ENCODE results near the gene TK1. TPM values are rescaled to one million over a fixed set of nuclear protein-coding genes. Genes with fewer than 3 reads are reported as not detected.

TK1 gene
- total and polyA plus RNA-seq, 7 experiments from 2014 or later = 0.20 to 57.7 (median 0.29) TPM; not detected in 2

DNA sequence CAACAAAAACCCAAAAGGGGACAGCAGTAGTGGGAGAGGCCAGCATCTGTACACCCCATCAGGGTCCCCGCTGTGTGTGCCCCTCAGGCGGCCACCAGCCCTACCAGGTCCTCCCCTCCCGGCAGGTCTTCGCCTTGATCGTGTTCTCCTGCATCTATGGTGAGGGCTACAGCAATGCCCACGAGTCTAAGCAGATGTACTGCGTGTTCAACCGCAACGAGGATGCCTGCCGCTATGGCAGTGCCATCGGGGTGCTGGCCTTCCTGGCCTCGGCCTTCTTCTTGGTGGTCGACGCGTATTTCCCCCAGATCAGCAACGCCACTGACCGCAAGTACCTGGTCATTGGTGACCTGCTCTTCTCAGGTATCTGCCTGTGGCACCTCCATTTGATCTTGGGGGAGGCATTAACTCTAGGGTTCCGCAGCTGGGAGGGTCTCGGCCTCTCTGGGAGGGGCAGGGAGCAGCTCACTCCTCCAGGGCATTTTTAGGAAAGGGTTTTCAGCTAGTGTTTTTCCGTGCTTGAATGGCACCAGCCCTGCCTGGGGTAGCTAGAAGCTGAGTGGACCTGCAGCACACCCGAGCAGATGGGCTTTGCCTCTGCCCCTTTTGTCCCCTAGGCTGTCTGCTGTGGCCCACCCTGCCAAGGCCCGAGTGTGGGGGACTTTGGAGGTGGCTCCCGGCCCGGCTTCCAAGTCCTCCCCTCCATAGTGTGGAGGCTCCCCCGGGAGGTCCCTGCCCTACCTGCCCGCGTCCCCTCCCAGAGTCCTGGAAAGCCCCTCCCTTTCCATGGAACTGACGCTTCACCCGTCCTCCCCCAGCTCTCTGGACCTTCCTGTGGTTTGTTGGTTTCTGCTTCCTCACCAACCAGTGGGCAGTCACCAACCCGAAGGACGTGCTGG lies 15.9 kb downstream of the TK1 start:
- Mint-ChIP-seq H3K9me3 (no peaks in the 10 kb centered on the region), H3K4me1 (peaks cover 32 to 54% (median 51%) of the 10 kb centered on the region in 7 donors), H3K4me3 (peak overlapping the region; percentile 32 to 83 (median 62)), H3K36me3 (peaks cover 0 to 10% (median 0%) of the 10 kb centered on the region in 5 donors), H3K27ac (peak overlapping the region in 8 of 9 donors; percentile 36 to 88 (median 65)), H3K27me3 (no peaks in the 10 kb centered on the region)
- H3K27me3 ChIP-seq (ENCODE audit: control insufficient read depth in 2 of 2, insufficient read depth in 2 of 2, low read length in 2 of 2) = no peaks in the 10 kb centered on the region
- no peaks in the 10 kb centered on the region for H3K9me3 ChIP-seq (ENCODE audit: control insufficient read depth in 2 of 3, low read length in 3 of 3)
- CTCF ChIA-PET = interaction anchor here (0.6 kb wide), 1 partner anchor 39 kb away, joined by 4 read pairs; no protein-coding TSS in a partner anchor
- intact Hi-C loops (cut with micrococcal nuclease) = loop anchor here in 1 of 2 donors (10.0 kb wide), 1 partner anchor 626 kb away; no protein-coding TSS in a partner anchor
- no peak for ATAC-seq
- no peak overlapping the region for H3K27ac ChIP-seq (ENCODE audit: low read depth, low read length)
- H3K4me1 ChIP-seq (ENCODE audit: control insufficient read depth in 2 of 2, insufficient read depth in 2 of 2, low read length in 2 of 2) = peaks cover 13 to 36% of the 10 kb centered on the region in 2 donors
- DNase-seq = no peak
- H3K4me3 ChIP-seq (ENCODE audit: low read length) = no peak overlapping the region
- POLR2A ChIA-PET = interaction anchor here (0.6 to 2.9 kb wide), 6 partner anchors 31 to 56 kb away, joined by 4 to 13 read pairs (median 6); partner anchors contain the start of gene TMC8
- H3K36me3 ChIP-seq (ENCODE audit: control insufficient read depth in 2 of 3, insufficient read depth in 3 of 3, low read length in 3 of 3) = peaks cover 0 to 18% (median 0%) of the 10 kb centered on the region in 3 experiments

DNA sequence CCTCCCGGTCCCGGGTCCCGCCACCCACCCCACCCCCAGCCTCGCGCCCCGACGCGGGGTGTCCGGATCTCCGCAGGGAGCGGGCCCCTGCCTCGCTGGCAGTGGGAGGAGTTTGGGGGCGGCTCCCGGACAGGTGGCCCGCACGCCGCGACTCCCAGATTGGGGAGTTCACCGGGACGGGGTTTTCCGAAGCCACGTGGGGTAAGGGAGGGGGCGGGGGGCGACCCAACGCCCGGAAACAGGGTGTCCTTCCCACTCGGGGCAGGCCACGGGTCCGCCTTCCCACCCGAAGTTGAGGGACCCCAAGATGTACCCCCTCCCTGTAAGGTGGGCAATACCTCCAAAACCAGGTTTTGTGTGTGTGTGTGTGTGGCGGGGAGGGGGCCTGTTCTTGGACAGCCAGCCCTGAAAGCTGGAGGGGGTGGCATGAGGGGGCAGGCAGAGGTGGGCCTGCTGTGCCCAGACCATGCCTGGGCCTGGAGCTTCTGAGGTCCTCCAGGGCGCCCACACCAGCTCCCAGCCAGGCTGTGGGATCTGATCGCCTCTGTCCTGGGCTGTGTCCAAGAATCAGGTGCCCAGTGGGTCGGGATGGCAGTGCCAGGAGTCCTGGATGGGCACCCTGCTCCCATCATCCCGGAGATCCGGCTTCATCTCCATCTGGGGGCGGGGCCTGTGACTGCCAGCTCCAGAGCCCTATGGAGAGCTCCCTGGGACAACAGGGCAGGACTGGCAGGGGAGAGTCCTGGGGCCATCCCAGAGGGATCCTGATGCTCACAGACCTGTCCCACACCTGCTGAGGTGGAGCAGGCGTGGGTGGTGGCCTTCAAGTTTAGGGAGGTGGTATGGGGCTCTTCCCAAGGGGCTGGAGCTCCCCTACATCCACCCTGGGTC lies 17.7 kb downstream of the TK1 start:
- CTCF ChIA-PET = interaction anchor here (1.2 kb wide), 1 partner anchor 31 kb away, joined by 3 read pairs; no protein-coding TSS in a partner anchor
- Histone ChIP-seq H3K9me3 (ENCODE audit: control insufficient read depth in 2 of 3, low read length in 3 of 3) (no peaks in the 10 kb centered on the region), H3K4me1 (ENCODE audit: control insufficient read depth in 2 of 2, insufficient read depth in 2 of 2, low read length in 2 of 2) (peaks cover 13 to 32% of the 10 kb centered on the region in 2 donors), H3K27me3 (ENCODE audit: control insufficient read depth in 2 of 2, insufficient read depth in 2 of 2, low read length in 2 of 2) (no peaks in the 10 kb centered on the region), H3K36me3 (ENCODE audit: control insufficient read depth in 2 of 3, insufficient read depth in 3 of 3, low read length in 3 of 3) (peaks cover 0 to 18% (median 0%) of the 10 kb centered on the region in 3 experiments), H3K4me3 (ENCODE audit: low read length) (peak overlapping the region; percentile 58), H3K27ac (ENCODE audit: low read depth, low read length) (peak overlapping the region; percentile 89)
- Mint-ChIP-seq H3K4me3 (peak overlapping the region; percentile 62 to 83 (median 72)), H3K36me3 (peaks cover 0 to 10% (median 0%) of the 10 kb centered on the region in 5 donors), H3K9me3 (no peaks in the 10 kb centered on the region), H3K27me3 (no peaks in the 10 kb centered on the region), H3K4me1 (peaks cover 29 to 48% (median 43%) of the 10 kb centered on the region in 7 donors), H3K27ac (peak overlapping the region; percentile 31 to 88 (median 64))
- peak in 6 of 9 donors; percentile 25 to 73 (median 32) for DNase-seq
- POLR2A ChIA-PET = interaction anchor here (0.6 to 2.2 kb wide), 16 partner anchors 22 to 211 kb away, joined by 3 to 12 read pairs (median 4); partner anchors contain the start of genes TMC8 and TNRC6C
- ATAC-seq = peak; percentile 69
- intact Hi-C loops (cut with micrococcal nuclease) = loop anchor here (1.0 to 5.0 kb wide), 6 partner anchors 18 to 502 kb away; partner anchors contain the start of genes TMC8 (in 2 of the 2), AFMID (in 1 of the 2), BIRC5 (in 1 of the 2) and TK1 (in 1 of the 2)

DNA sequence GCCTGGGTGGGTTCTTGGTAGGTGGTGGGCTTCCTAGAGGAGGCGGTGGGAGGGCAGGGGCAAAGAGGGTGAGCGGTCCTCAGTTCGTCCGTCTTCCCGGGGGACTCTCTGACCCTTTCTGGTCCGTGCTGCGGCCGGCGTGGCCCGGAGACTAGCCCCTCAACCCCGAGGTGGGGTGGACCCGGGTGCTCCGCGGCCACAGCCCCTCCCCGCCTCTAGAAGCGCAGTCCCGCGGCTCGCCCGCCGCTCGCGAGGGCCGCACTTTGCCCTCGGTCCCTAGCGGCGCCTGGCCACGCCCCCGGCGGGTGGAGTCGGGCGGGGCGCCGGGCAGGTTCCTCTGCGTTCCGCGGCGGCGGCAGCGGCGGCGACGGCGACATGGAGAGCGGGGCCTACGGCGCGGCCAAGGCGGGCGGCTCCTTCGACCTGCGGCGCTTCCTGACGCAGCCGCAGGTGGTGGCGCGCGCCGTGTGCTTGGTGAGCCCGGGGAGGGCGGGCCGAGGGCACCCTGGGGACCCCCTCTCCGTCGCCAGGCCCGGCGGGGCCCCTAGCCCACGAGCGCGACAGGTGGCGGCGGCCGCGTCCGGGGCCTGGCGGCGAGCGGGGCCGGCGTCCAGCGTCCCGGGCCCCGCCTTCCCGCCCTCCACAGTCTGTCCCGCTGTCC lies 18.5 kb downstream of the TK1 start, which contains the start of gene SYNGR2:
SYNGR2 (plus strand) TSS at position 340 of the 661 bp plus-strand sequence; CDS start at position 376, 36 bp downstream.
- CTCF ChIA-PET = interaction anchor here (0.6 kb wide), 1 partner anchor 724 kb away, joined by 3 read pairs; no protein-coding TSS in a partner anchor
- Histone ChIP-seq H3K27me3 (ENCODE audit: control insufficient read depth in 2 of 2, insufficient read depth in 2 of 2, low read length in 2 of 2) (no peaks in the 10 kb centered on the region), H3K4me3 (ENCODE audit: low read length) (peak within 1 kb of the TSS; percentile 58), H3K36me3 (ENCODE audit: control insufficient read depth in 2 of 3, insufficient read depth in 3 of 3, low read length in 3 of 3) (peaks cover 0 to 18% (median 0%) of the 10 kb centered on the region in 3 experiments), H3K9me3 (ENCODE audit: control insufficient read depth in 2 of 3, low read length in 3 of 3) (no peaks in the 10 kb centered on the region), H3K4me1 (ENCODE audit: control insufficient read depth in 2 of 2, insufficient read depth in 2 of 2, low read length in 2 of 2) (peaks cover 6 to 25% of the 10 kb centered on the region in 2 donors), H3K27ac (ENCODE audit: low read depth, low read length) (peak within 1 kb of the TSS; percentile 89)
- Mint-ChIP-seq H3K4me1 (peaks cover 22 to 40% (median 35%) of the 10 kb centered on the region in 7 donors), H3K36me3 (peaks cover 0 to 7% (median 0%) of the 10 kb centered on the region in 5 donors), H3K27ac (peak within 1 kb of the TSS; percentile 31 to 88 (median 66)), H3K27me3 (no peaks in the 10 kb centered on the region), H3K4me3 (peak within 1 kb of the TSS; percentile 64 to 83 (median 73)), H3K9me3 (no peaks in the 10 kb centered on the region)
- intact Hi-C loops (cut with micrococcal nuclease) = loop anchor here (1.0 to 5.0 kb wide), 6 partner anchors 18 to 502 kb away; partner anchors contain the start of genes TMC8 (in 2 of the 2), AFMID (in 1 of the 2), BIRC5 (in 1 of the 2) and TK1 (in 1 of the 2)
- POLR2A ChIA-PET = interaction anchor here (0.6 to 2.2 kb wide), 6 partner anchors 15 to 54 kb away, joined by 3 to 12 read pairs (median 6); no protein-coding TSS in a partner anchor
- DNase-seq = peak; percentile 80 to 94 (median 87)
- peak; percentile 91 for ATAC-seq

DNA sequence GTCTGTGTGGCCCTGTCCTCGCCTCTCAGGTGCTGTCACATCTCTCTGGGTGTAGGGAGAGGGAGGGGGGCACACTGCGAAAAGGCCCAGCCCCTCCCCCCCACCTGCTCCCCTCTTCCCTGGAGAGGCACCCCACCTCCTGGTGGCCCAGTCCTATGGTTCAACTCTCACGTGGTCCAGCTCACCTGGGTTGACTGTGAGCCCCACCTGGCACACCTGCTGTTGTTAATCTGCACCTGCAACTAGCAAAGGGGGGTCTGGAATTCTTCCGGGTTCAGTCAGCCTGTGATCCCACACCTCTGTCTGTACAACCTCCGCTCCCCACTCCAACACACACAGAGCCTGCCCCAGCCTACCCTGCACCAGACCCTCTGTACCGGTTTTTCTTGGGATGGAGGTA lies 20.4 kb downstream of the TK1 start:
- Mint-ChIP-seq H3K4me3 (peak overlapping the region in 1 of 10 donors; percentile 16), H3K9me3 (no peaks in the 10 kb centered on the region), H3K27ac (no peak overlapping the region), H3K4me1 (peaks cover 2 to 21% (median 16%) of the 10 kb centered on the region in 7 donors), H3K36me3 (peaks cover 0 to under 1% (median 0%) of the 10 kb centered on the region in 5 donors), H3K27me3 (no peaks in the 10 kb centered on the region)
- DNase-seq = no peak
- POLR2A ChIA-PET = interaction anchor here (0.8 kb wide), 1 partner anchor 32 kb away, joined by 3 read pairs; no protein-coding TSS in a partner anchor
- Histone ChIP-seq H3K9me3 (ENCODE audit: control insufficient read depth in 2 of 3, low read length in 3 of 3) (no peaks in the 10 kb centered on the region), H3K4me3 (ENCODE audit: low read length) (no peak overlapping the region), H3K36me3 (ENCODE audit: control insufficient read depth in 2 of 3, insufficient read depth in 3 of 3, low read length in 3 of 3) (peaks cover 0 to 9% (median 0%) of the 10 kb centered on the region in 3 experiments), H3K27ac (ENCODE audit: low read depth, low read length) (no peak overlapping the region), H3K4me1 (ENCODE audit: control insufficient read depth in 2 of 2, insufficient read depth in 2 of 2, low read length in 2 of 2) (peaks cover 0 to 13% of the 10 kb centered on the region in 2 donors), H3K27me3 (ENCODE audit: control insufficient read depth in 2 of 2, insufficient read depth in 2 of 2, low read length in 2 of 2) (no peaks in the 10 kb centered on the region)
- intact Hi-C loops (cut with micrococcal nuclease) = loop anchor here (5.0 kb wide), 2 partner anchors 34 to 46 kb away; partner anchors contain the start of genes BIRC5 (in 1 of the 2) and TMC8 (in 1 of the 2)
- no peak for ATAC-seq
- CTCF ChIA-PET = no interaction called here

DNA sequence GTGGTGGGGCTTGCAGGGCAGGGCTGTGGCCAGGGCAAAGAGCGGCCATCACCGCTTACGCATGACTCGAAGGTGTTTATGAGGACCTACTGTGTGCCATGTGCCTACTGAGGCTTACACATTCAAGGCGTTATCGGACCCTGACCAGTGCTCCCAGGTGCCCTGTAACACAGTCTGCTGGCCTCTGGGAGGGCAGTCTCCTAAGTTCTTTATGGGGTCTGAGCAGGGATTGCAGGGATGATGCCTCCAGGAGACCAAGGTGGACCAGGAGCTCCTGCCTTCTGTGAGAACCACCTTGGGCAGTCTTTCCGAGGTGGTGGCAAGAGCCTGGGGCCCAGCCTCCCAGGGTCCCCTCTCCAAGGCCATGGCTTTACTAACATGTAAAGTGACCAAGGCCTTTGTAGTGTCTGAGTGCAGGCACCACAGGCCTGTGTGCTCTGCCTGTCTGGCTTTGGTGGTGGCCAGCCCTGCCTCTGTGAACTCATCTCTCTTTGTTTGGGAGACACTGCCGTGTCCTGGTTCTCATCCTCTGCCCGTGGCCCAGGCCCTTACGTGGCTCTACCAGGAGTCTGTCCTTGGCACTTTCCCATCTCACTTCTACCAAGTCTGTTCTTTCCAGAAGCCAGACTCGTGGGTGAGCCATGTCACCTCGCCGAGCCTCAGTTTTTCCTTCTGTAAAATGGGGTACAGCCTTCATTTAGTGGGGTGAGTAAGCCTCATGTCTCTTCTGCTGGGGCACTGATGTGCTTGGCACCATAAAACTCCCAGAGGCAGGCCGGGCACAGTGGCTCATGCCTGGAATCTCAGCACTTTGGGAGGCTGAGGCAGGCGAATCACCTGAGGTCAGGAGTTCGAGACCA lies 21.9 kb downstream of the TK1 start:
- no peak overlapping the region for H3K27ac Mint-ChIP-seq
- peaks cover 0 to 11% of the 10 kb centered on the region in 2 donors for H3K4me1 ChIP-seq (ENCODE audit: control insufficient read depth in 2 of 2, insufficient read depth in 2 of 2, low read length in 2 of 2)
- no peak overlapping the region for H3K27ac ChIP-seq (ENCODE audit: low read depth, low read length)
- CTCF ChIA-PET = no interaction called here
- no peak overlapping the region for H3K4me3 Mint-ChIP-seq
- H3K27me3 ChIP-seq (ENCODE audit: control insufficient read depth in 2 of 2, insufficient read depth in 2 of 2, low read length in 2 of 2) = no peaks in the 10 kb centered on the region
- H3K36me3 ChIP-seq (ENCODE audit: control insufficient read depth in 2 of 3, insufficient read depth in 3 of 3, low read length in 3 of 3) = no peaks in the 10 kb centered on the region
- no peak for ATAC-seq
- intact Hi-C loops (cut with micrococcal nuclease) = loop anchor here (5.0 kb wide), 2 partner anchors 33 to 47 kb away; partner anchors contain the start of genes BIRC5 (in 1 of the 2) and TMC8 (in 1 of the 2)
- peaks cover 0 to 9% (median 4%) of the 10 kb centered on the region in 7 donors for H3K4me1 Mint-ChIP-seq
- H3K4me3 ChIP-seq (ENCODE audit: low read length) = no peak overlapping the region
- H3K36me3 Mint-ChIP-seq = no peaks in the 10 kb centered on the region
- H3K9me3 Mint-ChIP-seq = no peaks in the 10 kb centered on the region
- POLR2A ChIA-PET = interaction anchor here (1.0 to 1.1 kb wide), 2 partner anchors 30 to 44 kb away, joined by 3 read pairs; no protein-coding TSS in a partner anchor
- no peaks in the 10 kb centered on the region for H3K27me3 Mint-ChIP-seq
- no peaks in the 10 kb centered on the region for H3K9me3 ChIP-seq (ENCODE audit: control insufficient read depth in 2 of 3, low read length in 3 of 3)
- DNase-seq = no peak

Data from naive thymus-derived CD4-positive, alpha-beta T cell (primary cell).